Mammary epithelial cell (primary cell): ENCODE data around the gene CDH4.

ENCODE experiments used
- CTCF ChIP-seq, 2 donors: IDR thresholded peaks in 1 of 2; conservative IDR thresholded peaks in 1 of 2; 2 replicates each; pipeline ENCODE4 v1.5.1; 2011 to 2012; ENCODE audit warnings: inconsistent platforms in 2 of 2, low read length in 2 of 2, mild to moderate bottlenecking in 2 of 2, control low read depth in 1 of 2, low read depth in 1 of 2; ENCODE audit not compliant: insufficient read depth in 1 of 2; ENCODE audit errors: extremely low read depth in 1 of 2
- EZH2 ChIP-seq: IDR thresholded peaks from 2 replicates; pipeline ENCODE4 v1.6.1; 2012; ENCODE audit warnings: low read length, inconsistent platforms, borderline replicate concordance

- TF ChIP-seq CTCF (conservative IDR thresholded peaks at IDR 0.05 in 1 of 2, IDR thresholded peaks at IDR 0.05 in 1 of 2; ENCODE audit: extremely low read depth in 1 of 2, insufficient read depth in 1 of 2, low read depth in 1 of 2, low read length in 2 of 2) (no peak), EZH2 (no peak)
Measured at GRCh38 chr20:61569825-61570224, 317.8 kb downstream of the CDH4 start.
